MCF 10A (cell line): ENCODE results near the gene TCOF1. TPM values are rescaled to one million over a fixed set of nuclear protein-coding genes. Genes with fewer than 3 reads are reported as not detected.

Experiments used
- BruUV-seq: library from RNA; stranded (reverse); fragments of 400-500 nt; replicated peaks from 2 replicates; lab custom pipeline; 2021; lab: Mats Ljungman, UMichigan
- CTCF ChIA-PET: fragments of 300-600 bp; sonication (Branson Sonifier 250); formaldehyde crosslinking; extraction: SDS; loops from one replicate; lab custom pipeline; 2021; ENCODE audit warnings: antibody characterized with exemption, inconsistent platforms; lab: Yijun Ruan, JAX
- POLR2A ChIA-PET: fragments of 300-600, 350-650 bp; sonication (Branson Sonifier 250); formaldehyde crosslinking; extraction: SDS; loops from one replicate; lab custom pipeline; 2020; ENCODE audit warnings: antibody characterized with exemption, inconsistent platforms; lab: Yijun Ruan, JAX
- DNase-seq: peaks from one replicate; pipeline ENCODE4 v3.0.0-alpha.2; 2018; ENCODE audit not compliant: unreplicated experiment
- H3K27ac Mint-ChIP-seq: one replicate; pipeline ENCODE4 v1.8.0; 2022; ENCODE audit warnings: mild to moderate bottlenecking, low read depth, mixed read lengths; ENCODE audit not compliant: unreplicated experiment
- H3K27me3 Mint-ChIP-seq: one replicate; pipeline ENCODE4 v1.8.0; 2022; ENCODE audit warnings: mixed read lengths; ENCODE audit not compliant: insufficient read depth, unreplicated experiment
- H3K36me3 Mint-ChIP-seq: one replicate; pipeline ENCODE4 v1.8.0; 2022; ENCODE audit warnings: mild to moderate bottlenecking, moderate library complexity, mixed read lengths; ENCODE audit not compliant: insufficient read depth, unreplicated experiment
- H3K4me1 Mint-ChIP-seq: one replicate; pipeline ENCODE4 v1.8.0; 2022; ENCODE audit warnings: mixed read lengths; ENCODE audit not compliant: insufficient read depth, unreplicated experiment
- H3K4me3 Mint-ChIP-seq: one replicate; pipeline ENCODE4 v1.8.0; 2022; ENCODE audit warnings: mild to moderate bottlenecking, moderate library complexity, mixed read lengths; ENCODE audit not compliant: unreplicated experiment
- H3K9me3 Mint-ChIP-seq: one replicate; pipeline ENCODE4 v1.8.0; 2022; ENCODE audit warnings: mixed read lengths; ENCODE audit not compliant: unreplicated experiment
- CTCF ChIP-seq: fragments of 200-600 bp; IDR thresholded peaks from one replicate; pipeline ENCODE4 v1.8.0; 2022; ENCODE audit warnings: antibody characterized with exemption, mild to moderate bottlenecking; ENCODE audit not compliant: unreplicated experiment
- intact Hi-C: fragments of 100-400 bp; cut with micrococcal nuclease; formaldehyde crosslinking; loops from 2 replicates; pipeline ENCODE4 v1.14.1; 2022
- total RNA-seq: library from RNA; stranded (reverse); gene quantifications from 2 replicates; pipeline ENCODE4 v1.2.3, GENCODE V29; 2022

Gene TCOF1
- total RNA-seq, 1 experiment from 2014 or later = 83.5 TPM

- DNase-seq = no peak
- CTCF ChIA-PET = interaction anchor here (0.6 to 7.5 kb wide), 8 partner anchors 27 to 405 kb away, joined by 3 to 290 read pairs (median 3); no protein-coding TSS in a partner anchor
- TF ChIP-seq CTCF = no peak
- POLR2A ChIA-PET = no interaction called here
- Mint-ChIP-seq H3K27me3 (no peaks in the 10 kb centered on the region), H3K4me1 (peaks cover 6% of the 10 kb centered on the region), H3K36me3 (peaks cover 6% of the 10 kb centered on the region), H3K4me3 (no peak overlapping the region), H3K27ac (no peak overlapping the region), H3K9me3 (no peaks in the 10 kb centered on the region)
- intact Hi-C loops = no loop called here
- BruUV-seq = no TSS peak
These were observed 10.5 kb upstream of the TCOF1 start for GRCh38 chr5:150347003-150347402.

GRCh38 chr5:150347451-150347850 lies 10.0 kb upstream of the TCOF1 start:
- peaks cover 1% of the 10 kb centered on the region for H3K36me3 Mint-ChIP-seq
- ChIA-PET POLR2A (interaction anchor here (0.6 to 1.7 kb wide), 2 partner anchors 28 to 173 kb away, joined by 5 to 6 read pairs; no protein-coding TSS in a partner anchor), CTCF (interaction anchor here (0.6 to 7.5 kb wide), 6 partner anchors 28 to 404 kb away, joined by 3 to 290 read pairs (median 4); no protein-coding TSS in a partner anchor)
- H3K27ac Mint-ChIP-seq = no peak overlapping the region
- H3K4me1 Mint-ChIP-seq = peaks cover 6% of the 10 kb centered on the region
- intact Hi-C loops = no loop called here
- no peak overlapping the region for H3K4me3 Mint-ChIP-seq
- DNase-seq = no peak
- no peaks in the 10 kb centered on the region for H3K9me3 Mint-ChIP-seq
- BruUV-seq = no TSS peak
- H3K27me3 Mint-ChIP-seq = no peaks in the 10 kb centered on the region
- no peak for TF ChIP-seq CTCF

GRCh38 chr5:150349681-150350275 lies 7.7 kb upstream of the TCOF1 start:
- Mint-ChIP-seq H3K27ac (no peak overlapping the region), H3K9me3 (no peaks in the 10 kb centered on the region), H3K4me1 (peaks cover 6% of the 10 kb centered on the region), H3K27me3 (no peaks in the 10 kb centered on the region), H3K36me3 (no peaks in the 10 kb centered on the region), H3K4me3 (no peak overlapping the region)
- intact Hi-C loops = loop anchor here (1.0 to 10.0 kb wide), 8 partner anchors 32 to 515 kb away; partner anchors contain the start of genes HMGXB3 and TIGD6
- no peak for TF ChIP-seq CTCF
- DNase-seq = no peak
- no TSS peak for BruUV-seq
- ChIA-PET CTCF (interaction anchor here (0.5 to 7.5 kb wide), 62 partner anchors 9 to 523 kb away, joined by 3 to 290 read pairs (median 5); partner anchors contain the start of genes ARSI and CAMK2A), POLR2A (interaction anchor here (0.6 to 3.3 kb wide), 9 partner anchors 17 to 308 kb away, joined by 3 to 15 read pairs (median 4); no protein-coding TSS in a partner anchor)
